ENCODE results near the gene CYB561D1.

Gene CYB561D1

DNA sequence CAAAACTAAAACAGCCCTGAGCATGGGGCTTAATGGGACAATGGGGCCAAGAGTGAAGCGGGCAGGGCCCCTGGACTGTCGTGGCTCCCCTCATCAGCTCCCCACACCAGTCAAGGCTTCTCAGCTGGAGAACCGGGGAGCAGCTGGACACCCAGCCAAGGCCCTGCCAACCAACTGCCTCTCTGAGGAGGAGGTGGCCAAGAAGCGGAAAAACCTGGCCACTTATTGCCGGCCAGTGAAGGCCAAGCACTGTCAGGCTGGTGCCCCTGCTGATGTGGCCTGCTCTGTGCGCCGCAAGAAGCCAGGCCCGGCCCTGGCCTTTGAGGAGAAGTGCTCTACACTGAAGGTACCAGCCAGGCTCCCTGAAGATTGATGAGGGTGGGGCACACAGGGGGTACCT, 2.5 kb upstream of the CYB561D1 start:
- ATAC-seq: no peak
- TF ChIP-seq OSR1 (CRISPR knock-in tag; IDR thresholded peaks at IDR 0.05) (no peak), CSDC2 (CRISPR knock-in tag; IDR thresholded peaks at IDR 0.05) (no peak), RARB (CRISPR knock-in tag; IDR thresholded peaks at IDR 0.05) (no peak), GLIS3 (CRISPR knock-in tag; IDR thresholded peaks at IDR 0.05) (no peak), PPARA (CRISPR knock-in tag; IDR thresholded peaks at IDR 0.05; ENCODE audit: borderline replicate concordance) (no peak), ARNTL (CRISPR knock-in tag; IDR thresholded peaks at IDR 0.05; ENCODE audit: borderline replicate concordance, low read depth) (no peak), ZNF8 (CRISPR knock-in tag; IDR thresholded peaks at IDR 0.05) (no peak), ISL1 (CRISPR knock-in tag; IDR thresholded peaks at IDR 0.05) (no peak)
- TF ChIP-seq, protein P1, sequence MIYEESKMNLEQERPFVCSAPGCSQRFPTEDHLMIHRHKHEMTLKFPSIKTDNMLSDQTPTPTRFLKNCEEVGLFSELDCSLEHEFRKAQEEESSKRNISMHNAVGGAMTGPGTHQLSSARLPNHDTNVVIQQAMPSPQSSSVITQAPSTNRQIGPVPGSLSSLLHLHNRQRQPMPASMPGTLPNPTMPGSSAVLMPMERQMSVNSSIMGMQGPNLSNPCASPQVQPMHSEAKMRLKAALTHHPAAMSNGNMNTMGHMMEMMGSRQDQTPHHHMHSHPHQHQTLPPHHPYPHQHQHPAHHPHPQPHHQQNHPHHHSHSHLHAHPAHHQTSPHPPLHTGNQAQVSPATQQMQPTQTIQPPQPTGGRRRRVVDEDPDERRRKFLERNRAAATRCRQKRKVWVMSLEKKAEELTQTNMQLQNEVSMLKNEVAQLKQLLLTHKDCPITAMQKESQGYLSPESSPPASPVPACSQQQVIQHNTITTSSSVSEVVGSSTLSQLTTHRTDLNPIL (CRISPR knock-in tag; IDR thresholded peaks at IDR 0.05; ENCODE audit: low read depth): no peak
- TF ChIP-seq, protein P2, sequence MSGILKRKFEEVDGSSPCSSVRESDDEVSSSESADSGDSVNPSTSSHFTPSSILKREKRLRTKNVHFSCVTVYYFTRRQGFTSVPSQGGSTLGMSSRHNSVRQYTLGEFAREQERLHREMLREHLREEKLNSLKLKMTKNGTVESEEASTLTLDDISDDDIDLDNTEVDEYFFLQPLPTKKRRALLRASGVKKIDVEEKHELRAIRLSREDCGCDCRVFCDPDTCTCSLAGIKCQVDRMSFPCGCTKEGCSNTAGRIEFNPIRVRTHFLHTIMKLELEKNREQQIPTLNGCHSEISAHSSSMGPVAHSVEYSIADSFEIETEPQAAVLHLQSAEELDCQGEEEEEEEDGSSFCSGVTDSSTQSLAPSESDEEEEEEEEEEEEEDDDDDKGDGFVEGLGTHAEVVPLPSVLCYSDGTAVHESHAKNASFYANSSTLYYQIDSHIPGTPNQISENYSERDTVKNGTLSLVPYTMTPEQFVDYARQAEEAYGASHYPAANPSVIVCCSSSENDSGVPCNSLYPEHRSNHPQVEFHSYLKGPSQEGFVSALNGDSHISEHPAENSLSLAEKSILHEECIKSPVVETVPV (CRISPR knock-in tag; IDR thresholded peaks at IDR 0.05): no peak

DNA sequence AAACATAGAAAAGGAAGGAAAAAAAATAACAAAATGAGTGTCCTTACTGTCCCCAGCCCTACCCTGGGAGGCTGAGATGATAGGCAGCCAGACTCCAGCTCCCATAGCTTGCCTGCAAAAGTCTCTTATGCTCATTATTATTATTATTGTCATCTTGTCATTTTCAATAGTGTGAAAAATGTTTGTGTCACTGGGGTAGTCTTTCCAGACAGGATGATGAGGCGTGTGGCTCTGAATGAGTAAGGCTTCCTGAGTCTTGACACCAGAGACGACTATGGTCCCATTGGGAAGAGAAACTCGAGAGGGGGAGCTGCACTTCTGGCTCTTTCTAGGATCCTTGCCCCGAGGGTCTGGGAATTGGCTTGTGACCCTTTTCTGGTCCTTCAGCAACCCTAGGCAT, 1.1 kb upstream of the CYB561D1 start:
- no peak for TF ChIP-seq ZFP30 (CRISPR knock-in tag; IDR thresholded peaks at IDR 0.05)
- no peak for TF ChIP-seq BACH2 (CRISPR knock-in tag; IDR thresholded peaks at IDR 0.05; ENCODE audit: borderline replicate concordance)
- TF ChIP-seq ISL1 (CRISPR knock-in tag; IDR thresholded peaks at IDR 0.05): no peak
- no peak for TF ChIP-seq TOX (CRISPR knock-in tag; IDR thresholded peaks at IDR 0.05; ENCODE audit: borderline replicate concordance)
- no peak for TF ChIP-seq ARNTL (CRISPR knock-in tag; IDR thresholded peaks at IDR 0.05; ENCODE audit: borderline replicate concordance, low read depth)
- ATAC-seq: no peak

DNA sequence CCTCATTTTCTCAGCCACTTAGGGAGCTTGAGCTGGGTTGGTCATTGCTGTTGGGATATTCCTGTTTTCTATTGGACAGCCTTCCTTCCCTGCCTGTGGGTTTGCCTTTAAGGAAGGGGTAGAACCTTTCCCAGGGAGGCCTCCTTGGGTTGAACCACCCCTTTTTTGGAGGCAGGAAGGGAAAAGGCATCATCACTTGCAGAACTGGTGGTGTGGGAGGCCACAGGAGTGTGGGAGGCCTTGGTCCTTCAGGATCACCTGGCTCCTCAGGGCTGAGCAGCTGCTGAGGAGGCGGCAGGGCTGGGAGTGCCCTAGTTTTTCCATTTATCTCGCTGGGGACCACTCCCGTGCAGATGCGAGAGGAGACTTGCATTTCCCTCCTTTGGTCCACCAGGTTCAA, 667 bp upstream of the CYB561D1 start:
- no peak for ATAC-seq

More for the DNA sequence above, 667 bp upstream of the CYB561D1 start:
- TF ChIP-seq ZNF8 (CRISPR knock-in tag; IDR thresholded peaks at IDR 0.05): no peak
- no peak for TF ChIP-seq TCF4 (CRISPR knock-in tag; IDR thresholded peaks at IDR 0.05; ENCODE audit: borderline replicate concordance)
- TF ChIP-seq BACH2 (CRISPR knock-in tag; IDR thresholded peaks at IDR 0.05; ENCODE audit: borderline replicate concordance): no peak
- no peak for TF ChIP-seq RARB (CRISPR knock-in tag; IDR thresholded peaks at IDR 0.05)
- TF ChIP-seq CSDC2 (CRISPR knock-in tag; IDR thresholded peaks at IDR 0.05): no peak
- TF ChIP-seq ZC3H10 (CRISPR knock-in tag; IDR thresholded peaks at IDR 0.05): no peak
- TF ChIP-seq ZNF565 (CRISPR knock-in tag; conservative IDR thresholded peaks at IDR 0.05; ENCODE audit: low read depth): no peak
- TF ChIP-seq PPARA (CRISPR knock-in tag; IDR thresholded peaks at IDR 0.05; ENCODE audit: borderline replicate concordance): no peak
- TF ChIP-seq ISL1 (CRISPR knock-in tag; IDR thresholded peaks at IDR 0.05): no peak
- TF ChIP-seq, protein P3, sequence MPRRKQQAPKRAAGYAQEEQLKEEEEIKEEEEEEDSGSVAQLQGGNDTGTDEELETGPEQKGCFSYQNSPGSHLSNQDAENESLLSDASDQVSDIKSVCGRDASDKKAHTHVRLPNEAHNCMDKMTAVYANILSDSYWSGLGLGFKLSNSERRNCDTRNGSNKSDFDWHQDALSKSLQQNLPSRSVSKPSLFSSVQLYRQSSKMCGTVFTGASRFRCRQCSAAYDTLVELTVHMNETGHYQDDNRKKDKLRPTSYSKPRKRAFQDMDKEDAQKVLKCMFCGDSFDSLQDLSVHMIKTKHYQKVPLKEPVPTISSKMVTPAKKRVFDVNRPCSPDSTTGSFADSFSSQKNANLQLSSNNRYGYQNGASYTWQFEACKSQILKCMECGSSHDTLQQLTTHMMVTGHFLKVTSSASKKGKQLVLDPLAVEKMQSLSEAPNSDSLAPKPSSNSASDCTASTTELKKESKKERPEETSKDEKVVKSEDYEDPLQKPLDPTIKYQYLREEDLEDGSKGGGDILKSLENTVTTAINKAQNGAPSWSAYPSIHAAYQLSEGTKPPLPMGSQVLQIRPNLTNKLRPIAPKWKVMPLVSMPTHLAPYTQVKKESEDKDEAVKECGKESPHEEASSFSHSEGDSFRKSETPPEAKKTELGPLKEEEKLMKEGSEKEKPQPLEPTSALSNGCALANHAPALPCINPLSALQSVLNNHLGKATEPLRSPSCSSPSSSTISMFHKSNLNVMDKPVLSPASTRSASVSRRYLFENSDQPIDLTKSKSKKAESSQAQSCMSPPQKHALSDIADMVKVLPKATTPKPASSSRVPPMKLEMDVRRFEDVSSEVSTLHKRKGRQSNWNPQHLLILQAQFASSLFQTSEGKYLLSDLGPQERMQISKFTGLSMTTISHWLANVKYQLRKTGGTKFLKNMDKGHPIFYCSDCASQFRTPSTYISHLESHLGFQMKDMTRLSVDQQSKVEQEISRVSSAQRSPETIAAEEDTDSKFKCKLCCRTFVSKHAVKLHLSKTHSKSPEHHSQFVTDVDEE (CRISPR knock-in tag; IDR thresholded peaks at IDR 0.05): no peak
- TF ChIP-seq, protein P4, sequence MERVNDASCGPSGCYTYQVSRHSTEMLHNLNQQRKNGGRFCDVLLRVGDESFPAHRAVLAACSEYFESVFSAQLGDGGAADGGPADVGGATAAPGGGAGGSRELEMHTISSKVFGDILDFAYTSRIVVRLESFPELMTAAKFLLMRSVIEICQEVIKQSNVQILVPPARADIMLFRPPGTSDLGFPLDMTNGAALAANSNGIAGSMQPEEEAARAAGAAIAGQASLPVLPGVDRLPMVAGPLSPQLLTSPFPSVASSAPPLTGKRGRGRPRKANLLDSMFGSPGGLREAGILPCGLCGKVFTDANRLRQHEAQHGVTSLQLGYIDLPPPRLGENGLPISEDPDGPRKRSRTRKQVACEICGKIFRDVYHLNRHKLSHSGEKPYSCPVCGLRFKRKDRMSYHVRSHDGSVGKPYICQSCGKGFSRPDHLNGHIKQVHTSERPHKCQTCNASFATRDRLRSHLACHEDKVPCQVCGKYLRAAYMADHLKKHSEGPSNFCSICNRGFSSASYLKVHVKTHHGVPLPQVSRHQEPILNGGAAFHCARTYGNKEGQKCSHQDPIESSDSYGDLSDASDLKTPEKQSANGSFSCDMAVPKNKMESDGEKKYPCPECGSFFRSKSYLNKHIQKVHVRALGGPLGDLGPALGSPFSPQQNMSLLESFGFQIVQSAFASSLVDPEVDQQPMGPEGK (CRISPR knock-in tag; IDR thresholded peaks at IDR 0.05; ENCODE audit: borderline replicate concordance): no peak
- no peak for TF ChIP-seq SNAI2 (CRISPR knock-in tag; IDR thresholded peaks at IDR 0.05)
- no peak for TF ChIP-seq ZFP3 (CRISPR knock-in tag; IDR thresholded peaks at IDR 0.05)
- TF ChIP-seq, protein P1 (CRISPR knock-in tag; IDR thresholded peaks at IDR 0.05; ENCODE audit: low read depth): no peak
- TF ChIP-seq ZNF70 (CRISPR knock-in tag; IDR thresholded peaks at IDR 0.05): no peak
- TF ChIP-seq, protein P5, sequence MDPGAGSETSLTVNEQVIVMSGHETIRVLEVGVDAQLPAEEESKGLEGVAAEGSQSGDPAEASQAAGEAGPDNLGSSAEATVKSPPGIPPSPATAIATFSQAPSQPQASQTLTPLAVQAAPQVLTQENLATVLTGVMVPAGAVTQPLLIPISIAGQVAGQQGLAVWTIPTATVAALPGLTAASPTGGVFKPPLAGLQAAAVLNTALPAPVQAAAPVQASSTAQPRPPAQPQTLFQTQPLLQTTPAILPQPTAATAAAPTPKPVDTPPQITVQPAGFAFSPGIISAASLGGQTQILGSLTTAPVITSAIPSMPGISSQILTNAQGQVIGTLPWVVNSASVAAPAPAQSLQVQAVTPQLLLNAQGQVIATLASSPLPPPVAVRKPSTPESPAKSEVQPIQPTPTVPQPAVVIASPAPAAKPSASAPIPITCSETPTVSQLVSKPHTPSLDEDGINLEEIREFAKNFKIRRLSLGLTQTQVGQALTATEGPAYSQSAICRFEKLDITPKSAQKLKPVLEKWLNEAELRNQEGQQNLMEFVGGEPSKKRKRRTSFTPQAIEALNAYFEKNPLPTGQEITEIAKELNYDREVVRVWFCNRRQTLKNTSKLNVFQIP (CRISPR knock-in tag; IDR thresholded peaks at IDR 0.05; ENCODE audit: borderline replicate concordance, low read depth): no peak

Data from SK-N-SH treated with all-trans-retinoic acid at 6 μM for 48 hours (cell line).